ENCODE measurements around the gene SDK1.

Gene SDK1

DNA sequence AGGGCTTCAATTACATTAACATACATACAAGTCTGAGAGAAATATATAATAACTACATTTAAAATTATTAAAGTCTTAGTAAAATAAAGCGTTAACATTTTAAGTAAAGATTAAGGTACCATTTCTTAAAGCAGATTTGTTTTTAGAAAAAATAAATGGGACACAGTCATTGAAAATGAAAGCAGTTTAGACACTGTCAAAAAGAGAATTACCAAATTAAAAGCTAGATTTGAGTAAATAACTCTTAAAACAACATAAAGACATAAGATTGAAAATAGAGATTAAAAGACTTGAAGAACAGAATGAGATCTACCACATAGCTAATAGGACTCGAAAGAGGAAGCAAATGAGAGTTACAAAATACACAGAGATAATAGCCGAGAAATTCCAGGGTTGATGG lies 818.8 kb downstream of the SDK1 start:
- H3K4me1 ChIP-seq (ENCODE audit: control insufficient read depth in 1 of 2, insufficient read depth in 1 of 2, low read depth in 1 of 2, low read length in 1 of 2) = no peaks in the 10 kb centered on the region
- no peak overlapping the region for H3K27ac ChIP-seq
- no peak overlapping the region for H3K4me3 ChIP-seq (ENCODE audit: low read depth in 1 of 2, low read length in 1 of 2)
- TF ChIP-seq, protein P1, sequence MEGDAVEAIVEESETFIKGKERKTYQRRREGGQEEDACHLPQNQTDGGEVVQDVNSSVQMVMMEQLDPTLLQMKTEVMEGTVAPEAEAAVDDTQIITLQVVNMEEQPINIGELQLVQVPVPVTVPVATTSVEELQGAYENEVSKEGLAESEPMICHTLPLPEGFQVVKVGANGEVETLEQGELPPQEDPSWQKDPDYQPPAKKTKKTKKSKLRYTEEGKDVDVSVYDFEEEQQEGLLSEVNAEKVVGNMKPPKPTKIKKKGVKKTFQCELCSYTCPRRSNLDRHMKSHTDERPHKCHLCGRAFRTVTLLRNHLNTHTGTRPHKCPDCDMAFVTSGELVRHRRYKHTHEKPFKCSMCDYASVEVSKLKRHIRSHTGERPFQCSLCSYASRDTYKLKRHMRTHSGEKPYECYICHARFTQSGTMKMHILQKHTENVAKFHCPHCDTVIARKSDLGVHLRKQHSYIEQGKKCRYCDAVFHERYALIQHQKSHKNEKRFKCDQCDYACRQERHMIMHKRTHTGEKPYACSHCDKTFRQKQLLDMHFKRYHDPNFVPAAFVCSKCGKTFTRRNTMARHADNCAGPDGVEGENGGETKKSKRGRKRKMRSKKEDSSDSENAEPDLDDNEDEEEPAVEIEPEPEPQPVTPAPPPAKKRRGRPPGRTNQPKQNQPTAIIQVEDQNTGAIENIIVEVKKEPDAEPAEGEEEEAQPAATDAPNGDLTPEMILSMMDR (IDR thresholded peaks at IDR 0.05) = no peak
- H3K27me3 ChIP-seq = no peaks in the 10 kb centered on the region
- no peaks in the 10 kb centered on the region for H3K36me3 ChIP-seq
- no peaks in the 10 kb centered on the region for H3K9me3 ChIP-seq

DNA sequence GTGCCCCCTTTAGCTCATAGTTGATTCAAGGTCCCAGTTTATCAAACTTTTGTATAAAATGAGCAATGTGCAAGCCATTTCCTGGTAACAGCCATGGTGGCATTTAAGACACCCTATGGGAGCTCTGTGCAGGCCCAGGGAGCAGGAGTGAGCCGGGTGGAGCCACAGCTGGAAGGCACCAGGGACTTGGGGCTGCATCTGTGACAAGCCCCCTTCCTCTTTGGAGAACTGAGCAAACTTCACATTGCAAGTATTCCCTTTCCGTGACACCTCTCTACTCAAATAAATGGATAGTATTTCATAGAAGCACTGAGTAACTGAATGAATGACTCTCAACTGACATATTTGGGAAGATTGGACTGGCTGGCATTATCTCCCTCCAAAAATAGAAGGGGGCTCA lies 822.3 kb downstream of the SDK1 start:
- Histone ChIP-seq H3K36me3 (no peaks in the 10 kb centered on the region), H3K9me3 (no peaks in the 10 kb centered on the region), H3K4me1 (ENCODE audit: control insufficient read depth in 1 of 2, insufficient read depth in 1 of 2, low read depth in 1 of 2, low read length in 1 of 2) (no peaks in the 10 kb centered on the region), H3K4me3 (ENCODE audit: low read depth in 1 of 2, low read length in 1 of 2) (no peak overlapping the region), H3K27me3 (no peaks in the 10 kb centered on the region), H3K27ac (no peak overlapping the region)
- TF ChIP-seq, protein P1 (IDR thresholded peaks at IDR 0.05) = no peak

DNA sequence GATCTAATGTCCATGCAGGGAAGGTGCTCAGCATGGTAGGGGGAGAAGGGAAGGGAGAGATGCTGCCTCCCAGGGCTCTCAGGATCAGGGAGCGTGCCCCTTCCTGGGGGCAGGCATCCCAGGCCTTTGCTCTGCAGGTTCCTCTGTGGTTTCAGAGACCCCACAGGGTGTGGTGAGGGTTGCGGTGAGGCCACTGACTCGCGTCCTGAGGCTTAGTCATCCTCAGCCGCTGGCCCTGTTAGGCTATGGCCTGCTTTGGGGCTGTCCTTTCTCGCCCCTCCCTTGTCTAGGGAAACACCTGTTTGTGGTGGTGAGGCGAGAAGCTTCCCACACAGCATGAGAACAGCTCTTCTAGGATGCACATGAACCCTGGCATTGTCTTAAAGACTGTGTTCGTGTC lies 822.8 kb downstream of the SDK1 start:
- H3K4me1 ChIP-seq (ENCODE audit: control insufficient read depth in 1 of 2, insufficient read depth in 1 of 2, low read depth in 1 of 2, low read length in 1 of 2) = no peaks in the 10 kb centered on the region
- no peak overlapping the region for H3K27ac ChIP-seq
- no peak overlapping the region for H3K4me3 ChIP-seq (ENCODE audit: low read depth in 1 of 2, low read length in 1 of 2)
- no peaks in the 10 kb centered on the region for H3K9me3 ChIP-seq
- no peaks in the 10 kb centered on the region for H3K36me3 ChIP-seq
- H3K27me3 ChIP-seq = no peaks in the 10 kb centered on the region
- TF ChIP-seq, protein P1 (IDR thresholded peaks at IDR 0.05) = no peak

DNA sequence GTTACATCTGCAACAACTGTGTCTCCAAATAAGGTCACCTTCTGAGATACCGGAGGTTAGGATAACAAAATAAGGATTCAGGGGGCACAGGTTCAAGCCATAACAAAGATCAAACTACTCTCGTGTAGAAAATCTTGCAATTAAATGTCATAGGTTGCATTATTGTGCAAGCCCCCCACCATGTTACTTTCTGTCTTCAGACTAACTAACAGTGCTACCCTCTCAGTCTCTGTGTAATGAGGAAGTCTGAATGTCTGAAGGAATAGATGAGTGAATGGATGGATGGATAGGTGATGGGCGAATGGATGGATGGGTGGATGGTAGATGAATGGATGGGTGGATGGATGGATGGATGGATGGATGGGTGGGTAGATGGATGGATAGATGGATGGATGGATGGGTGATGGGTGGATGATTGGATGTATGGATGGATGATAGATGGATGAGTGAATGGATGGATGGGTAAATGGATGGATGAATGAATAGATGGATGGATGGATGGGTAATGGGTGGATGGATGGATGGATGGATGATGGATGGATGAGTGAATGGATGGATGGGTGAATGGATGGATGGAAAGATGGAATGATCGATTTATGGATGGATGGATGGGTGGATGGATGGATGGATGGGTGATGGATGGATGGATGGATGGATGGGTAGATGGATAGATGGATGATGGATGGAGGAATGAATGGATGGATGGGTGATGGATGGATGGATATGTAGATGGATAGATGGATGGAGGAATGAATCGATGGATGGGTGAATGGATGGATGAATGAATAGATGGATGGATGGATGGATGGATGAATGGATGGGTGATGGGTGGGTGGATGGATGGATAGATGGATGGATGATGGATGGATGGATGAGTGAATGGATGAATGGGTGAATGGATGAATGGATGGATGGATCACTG lies 823.8 kb downstream of the SDK1 start:
- TF ChIP-seq, protein P1 (IDR thresholded peaks at IDR 0.05) = no peak
- H3K27me3 ChIP-seq = no peaks in the 10 kb centered on the region
- no peaks in the 10 kb centered on the region for H3K36me3 ChIP-seq
- no peak overlapping the region for H3K4me3 ChIP-seq (ENCODE audit: low read depth in 1 of 2, low read length in 1 of 2)
- no peak overlapping the region for H3K27ac ChIP-seq
- H3K9me3 ChIP-seq = no peaks in the 10 kb centered on the region
- no peaks in the 10 kb centered on the region for H3K4me1 ChIP-seq (ENCODE audit: control insufficient read depth in 1 of 2, insufficient read depth in 1 of 2, low read depth in 1 of 2, low read length in 1 of 2)

DNA sequence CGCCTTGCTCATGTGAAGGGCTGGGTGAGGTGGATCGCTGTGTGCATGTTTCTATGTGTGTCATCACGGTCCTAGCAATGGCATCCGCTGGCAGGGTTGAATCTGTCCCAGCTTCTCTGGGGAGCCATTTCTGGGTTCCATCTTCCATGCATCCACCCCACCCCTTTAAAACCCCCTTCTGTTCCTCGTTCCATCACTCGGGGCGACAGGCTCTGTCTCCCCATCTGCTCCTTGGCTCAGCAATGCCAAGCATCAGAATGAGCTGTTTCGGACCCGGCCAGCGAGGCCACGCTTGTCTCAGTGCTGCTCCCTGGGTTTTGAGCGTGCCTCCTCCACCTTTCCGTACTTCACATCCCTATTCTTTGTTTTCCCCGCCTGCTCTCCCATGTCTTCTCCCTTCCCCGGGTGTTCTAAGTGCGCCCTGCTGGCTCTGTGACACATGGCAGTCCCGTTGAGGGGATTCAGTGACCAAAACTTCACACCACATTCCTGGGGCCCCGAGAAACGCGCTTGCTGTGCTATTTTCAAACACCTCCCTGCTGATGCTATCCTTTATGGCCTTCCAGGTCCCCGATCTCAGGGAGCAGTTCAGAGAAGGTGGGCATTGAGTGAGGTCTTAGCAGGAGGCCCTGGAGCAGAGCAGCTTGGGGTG lies 827.0 kb downstream of the SDK1 start:
- Histone ChIP-seq H3K36me3 (no peaks in the 10 kb centered on the region), H3K9me3 (no peaks in the 10 kb centered on the region), H3K4me3 (ENCODE audit: low read depth in 1 of 2, low read length in 1 of 2) (no peak overlapping the region), H3K4me1 (ENCODE audit: control insufficient read depth in 1 of 2, insufficient read depth in 1 of 2, low read depth in 1 of 2, low read length in 1 of 2) (no peaks in the 10 kb centered on the region), H3K27me3 (no peaks in the 10 kb centered on the region), H3K27ac (no peak overlapping the region)
- TF ChIP-seq, protein P1 (IDR thresholded peaks at IDR 0.05) = no peak
